ENCODE results near the gene MEGF9.

The MEGF9 gene

DNA sequence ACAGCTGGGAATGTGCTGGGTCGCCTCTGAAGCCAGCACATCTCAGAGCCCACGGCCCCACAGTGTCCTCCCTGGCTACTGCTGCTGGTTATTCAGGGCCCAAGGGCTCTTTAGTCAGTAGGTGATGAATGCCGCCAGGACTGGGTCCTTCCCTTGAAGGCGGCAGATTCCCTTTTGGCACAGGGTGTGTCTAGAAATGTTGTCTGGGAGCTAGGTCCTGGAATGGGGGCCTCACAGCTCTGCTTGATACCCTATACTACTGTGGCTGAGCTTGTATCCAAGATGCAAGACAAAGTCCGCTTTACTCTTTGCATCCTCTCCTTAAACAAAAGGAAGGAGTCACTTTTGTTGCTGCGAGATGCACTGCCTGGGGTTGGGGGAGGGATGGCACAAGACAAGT lies 33.1 kb downstream of the MEGF9 start:
- no peak overlapping the region for H3K4me3 ChIP-seq (ENCODE audit: low read length)
- no peaks in the 10 kb centered on the region; the same call in 1 of the 2 replicates for H3K4me1 ChIP-seq (ENCODE audit: insufficient read depth, low read length)
- H3K9ac ChIP-seq (ENCODE audit: low read depth, low read length), result no peak overlapping the region
- 93% methylated on average over 6 of the region's 6 CpGs for WGBS
- H3K36me3 ChIP-seq (ENCODE audit: insufficient read depth, low read length), result no peaks in the 10 kb centered on the region
- H3K9me3 ChIP-seq (ENCODE audit: insufficient read depth, low read depth, low read length), result no peaks in the 10 kb centered on the region
- no peak overlapping the region for H3K27ac ChIP-seq (ENCODE audit: low read depth, low read length)
- peaks cover 28% of the 10 kb centered on the region for H3K27me3 ChIP-seq (ENCODE audit: insufficient read depth, low read length)

DNA sequence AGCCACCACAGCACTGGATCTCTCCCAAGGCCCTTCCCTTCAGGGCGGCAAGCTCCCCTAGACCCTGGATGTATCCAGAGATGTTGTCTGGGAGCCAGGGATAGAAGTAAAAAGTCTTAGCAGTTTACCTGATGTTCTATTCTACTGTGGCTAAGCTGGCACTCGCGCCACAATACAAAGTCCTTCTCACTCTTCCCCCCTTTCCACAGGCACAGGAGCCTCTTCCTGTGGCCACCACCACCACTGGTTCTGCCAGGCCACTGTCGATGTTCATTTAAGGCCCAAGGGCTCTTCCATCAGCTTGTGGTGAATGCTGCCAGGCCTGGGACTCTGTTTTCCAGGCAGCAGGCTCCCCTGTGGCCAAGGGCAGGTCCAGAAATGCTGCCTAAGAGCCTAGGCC lies 33.7 kb downstream of the MEGF9 start:
- Histone ChIP-seq H3K4me3 (ENCODE audit: low read length) (no peak overlapping the region), H3K9ac (ENCODE audit: low read depth, low read length) (no peak overlapping the region), H3K9me3 (ENCODE audit: insufficient read depth, low read depth, low read length) (no peaks in the 10 kb centered on the region), H3K27me3 (ENCODE audit: insufficient read depth, low read length) (peaks cover 23% of the 10 kb centered on the region), H3K36me3 (ENCODE audit: insufficient read depth, low read length) (no peaks in the 10 kb centered on the region), H3K4me1 (ENCODE audit: insufficient read depth, low read length) (no peaks in the 10 kb centered on the region; the same call in 1 of the 2 replicates), H3K27ac (ENCODE audit: low read depth, low read length) (no peak overlapping the region)
- WGBS, result 95% methylated on average over 4 of the region's 4 CpGs

DNA sequence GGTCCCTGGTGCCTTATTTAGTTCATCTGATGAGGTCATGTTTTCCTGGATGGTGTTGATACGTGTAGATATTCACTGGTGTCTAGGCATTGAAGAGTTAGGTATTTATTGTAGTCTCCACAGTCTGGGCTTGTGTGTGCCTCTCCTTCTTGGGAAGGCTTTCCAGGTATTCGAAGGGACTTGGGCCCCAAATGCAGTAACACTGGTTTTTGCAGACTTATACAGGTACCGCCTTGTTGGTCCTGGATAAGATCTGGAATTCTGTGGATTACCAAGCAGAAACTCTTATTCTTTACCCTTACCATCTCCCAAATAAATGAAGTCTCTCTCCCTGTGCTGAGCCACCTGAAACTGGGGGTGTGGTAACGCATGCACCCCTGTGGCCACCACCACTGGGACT lies 34.1 kb downstream of the MEGF9 start:
- WGBS, result 97% methylated on average over 4 of the region's 4 CpGs
- Histone ChIP-seq H3K9me3 (ENCODE audit: insufficient read depth, low read depth, low read length) (no peaks in the 10 kb centered on the region), H3K4me3 (ENCODE audit: low read length) (no peak overlapping the region), H3K4me1 (ENCODE audit: insufficient read depth, low read length) (no peaks in the 10 kb centered on the region; the same call in 1 of the 2 replicates), H3K9ac (ENCODE audit: low read depth, low read length) (no peak overlapping the region), H3K27ac (ENCODE audit: low read depth, low read length) (no peak overlapping the region), H3K27me3 (ENCODE audit: insufficient read depth, low read length) (peaks cover 19% of the 10 kb centered on the region), H3K36me3 (ENCODE audit: insufficient read depth, low read length) (no peaks in the 10 kb centered on the region)

DNA sequence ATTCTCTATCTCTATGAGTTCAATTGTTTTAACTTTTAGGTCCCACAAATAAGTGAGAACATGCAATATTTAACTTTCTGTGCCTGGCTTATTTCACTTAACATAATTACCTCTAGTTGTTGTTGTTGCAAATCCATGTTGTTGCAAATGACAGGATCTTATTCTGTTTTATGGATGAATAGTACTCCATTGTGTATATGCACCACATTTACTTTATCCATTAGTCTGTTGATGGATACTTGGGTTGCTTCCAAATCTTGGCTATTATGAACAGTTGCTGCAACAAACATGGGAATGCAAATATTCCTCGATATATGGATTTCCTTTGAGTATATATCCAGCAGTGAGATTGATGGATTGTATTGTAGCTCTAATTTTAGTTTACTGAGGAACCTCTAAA lies 36.3 kb downstream of the MEGF9 start:
- Histone ChIP-seq H3K4me3 (ENCODE audit: low read length) (no peak overlapping the region), H3K9me3 (ENCODE audit: insufficient read depth, low read depth, low read length) (no peaks in the 10 kb centered on the region), H3K27ac (ENCODE audit: low read depth, low read length) (no peak overlapping the region), H3K4me1 (ENCODE audit: insufficient read depth, low read length) (no peaks in the 10 kb centered on the region), H3K36me3 (ENCODE audit: insufficient read depth, low read length) (no peaks in the 10 kb centered on the region), H3K27me3 (ENCODE audit: insufficient read depth, low read length) (peaks cover 2% of the 10 kb centered on the region; the same call in 1 of the 2 replicates), H3K9ac (ENCODE audit: low read depth, low read length) (no peak overlapping the region)
- 95% methylated on average over 1 of the region's 1 CpG for WGBS

GRCh38 chr9:120676767-120677402 lies 37.4 kb downstream of the MEGF9 start:
- no peaks in the 10 kb centered on the region for H3K4me1 ChIP-seq (ENCODE audit: insufficient read depth, low read length)
- no peak overlapping the region for H3K9ac ChIP-seq (ENCODE audit: low read depth, low read length)
- 92% methylated on average over 7 of the region's 12 CpGs for WGBS

DNA sequence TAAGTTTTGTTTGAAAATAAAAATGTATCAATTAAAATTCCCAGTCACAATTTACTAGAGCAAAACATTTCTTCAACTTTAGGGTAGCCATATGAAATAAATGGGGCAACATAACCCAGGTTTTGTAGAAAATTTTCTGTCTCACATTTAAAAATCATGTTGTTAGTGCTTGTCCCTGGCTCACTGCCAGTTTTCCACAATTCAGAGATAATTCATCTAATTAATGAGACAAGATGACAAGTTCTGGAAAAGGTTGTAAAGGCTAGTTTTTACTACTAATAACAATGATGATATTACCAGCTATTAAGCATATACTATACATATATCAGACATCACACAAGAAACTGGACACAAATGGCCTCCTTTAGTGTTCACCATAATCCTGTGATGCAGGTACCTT lies 45.9 kb downstream of the MEGF9 start:
- no peaks in the 10 kb centered on the region for H3K36me3 ChIP-seq (ENCODE audit: insufficient read depth, low read length)
- no peaks in the 10 kb centered on the region for H3K9me3 ChIP-seq (ENCODE audit: insufficient read depth, low read depth, low read length)
- H3K4me1 ChIP-seq (ENCODE audit: insufficient read depth, low read length), result no peaks in the 10 kb centered on the region
- no peak overlapping the region for H3K4me3 ChIP-seq (ENCODE audit: low read length)
- peaks cover 4% of the 10 kb centered on the region; the same call in 1 of the 2 replicates for H3K27me3 ChIP-seq (ENCODE audit: insufficient read depth, low read length)
- H3K27ac ChIP-seq (ENCODE audit: low read depth, low read length), result no peak overlapping the region
- no peak overlapping the region for H3K9ac ChIP-seq (ENCODE audit: low read depth, low read length)

More at GRCh38 chr9:120676767-120677402, 37.4 kb downstream of the MEGF9 start:
- Histone ChIP-seq H3K27ac (ENCODE audit: low read depth, low read length) (no peak overlapping the region), H3K9me3 (ENCODE audit: insufficient read depth, low read depth, low read length) (no peaks in the 10 kb centered on the region), H3K27me3 (ENCODE audit: insufficient read depth, low read length) (no peaks in the 10 kb centered on the region; the same call in 1 of the 2 replicates), H3K36me3 (ENCODE audit: insufficient read depth, low read length) (no peaks in the 10 kb centered on the region), H3K4me3 (ENCODE audit: low read length) (no peak overlapping the region)

- Histone ChIP-seq H3K27ac (ENCODE audit: low read depth, low read length) (no peak overlapping the region), H3K4me3 (ENCODE audit: low read length) (no peak overlapping the region), H3K9me3 (ENCODE audit: insufficient read depth, low read depth, low read length) (no peaks in the 10 kb centered on the region), H3K9ac (ENCODE audit: low read depth, low read length) (no peak overlapping the region), H3K36me3 (ENCODE audit: insufficient read depth, low read length) (no peaks in the 10 kb centered on the region), H3K27me3 (ENCODE audit: insufficient read depth, low read length) (peaks cover 4% of the 10 kb centered on the region; the same call in 1 of the 2 replicates), H3K4me1 (ENCODE audit: insufficient read depth, low read length) (no peaks in the 10 kb centered on the region)
Observed at GRCh38 chr9:120663950-120664349, 50.3 kb downstream of the MEGF9 start.

- no peaks in the 10 kb centered on the region for H3K4me1 ChIP-seq (ENCODE audit: insufficient read depth, low read length)
- WGBS, result 86% methylated on average over 3 of the region's 3 CpGs
- H3K9me3 ChIP-seq (ENCODE audit: insufficient read depth, low read depth, low read length), result no peaks in the 10 kb centered on the region
- H3K27me3 ChIP-seq (ENCODE audit: insufficient read depth, low read length), result no peaks in the 10 kb centered on the region; the same call in 1 of the 2 replicates
- H3K27ac ChIP-seq (ENCODE audit: low read depth, low read length), result no peak overlapping the region
- no peak overlapping the region for H3K9ac ChIP-seq (ENCODE audit: low read depth, low read length)
- H3K4me3 ChIP-seq (ENCODE audit: low read length), result no peak overlapping the region
- no peaks in the 10 kb centered on the region for H3K36me3 ChIP-seq (ENCODE audit: insufficient read depth, low read length)
Observed at GRCh38 chr9:120663380-120663779, 50.9 kb downstream of the MEGF9 start.

- H3K27ac ChIP-seq (ENCODE audit: low read depth, low read length), result no peak overlapping the region
- 93% methylated on average over 7 of the region's 8 CpGs for WGBS
- H3K36me3 ChIP-seq (ENCODE audit: insufficient read depth, low read length), result no peaks in the 10 kb centered on the region
- no peaks in the 10 kb centered on the region for H3K27me3 ChIP-seq (ENCODE audit: insufficient read depth, low read length)
- H3K9me3 ChIP-seq (ENCODE audit: insufficient read depth, low read depth, low read length), result no peaks in the 10 kb centered on the region
- no peaks in the 10 kb centered on the region for H3K4me1 ChIP-seq (ENCODE audit: insufficient read depth, low read length)
- H3K4me3 ChIP-seq (ENCODE audit: low read length), result no peak overlapping the region
- no peak overlapping the region for H3K9ac ChIP-seq (ENCODE audit: low read depth, low read length)
Observed at GRCh38 chr9:120662513-120662912, 51.8 kb downstream of the MEGF9 start.

DNA sequence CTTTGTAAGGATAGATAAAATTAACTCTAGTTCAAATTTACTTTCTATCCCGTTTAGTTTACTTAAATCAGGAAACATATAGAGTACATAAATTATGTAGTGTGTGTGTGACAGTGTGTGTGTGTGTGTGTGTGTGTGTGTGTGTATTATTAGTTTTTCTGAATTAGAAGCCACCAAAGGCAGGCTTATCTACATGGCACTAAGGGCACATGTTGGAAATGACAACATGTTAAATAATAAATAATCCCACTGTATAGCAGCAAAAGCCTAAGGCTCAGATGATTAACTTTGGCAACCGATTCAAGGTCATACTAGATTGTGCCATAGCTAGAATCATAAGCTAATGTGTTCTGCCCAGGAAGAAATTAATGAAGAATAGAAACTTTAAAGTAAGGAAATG lies 54.6 kb downstream of the MEGF9 start:
- no peaks in the 10 kb centered on the region for H3K9me3 ChIP-seq (ENCODE audit: insufficient read depth, low read depth, low read length)
- H3K4me3 ChIP-seq (ENCODE audit: low read length), result no peak overlapping the region
- 100% methylated on average over 1 of the region's 2 CpGs for WGBS
- H3K36me3 ChIP-seq (ENCODE audit: insufficient read depth, low read length), result no peaks in the 10 kb centered on the region
- H3K27ac ChIP-seq (ENCODE audit: low read depth, low read length), result no peak overlapping the region
- H3K27me3 ChIP-seq (ENCODE audit: insufficient read depth, low read length), result no peaks in the 10 kb centered on the region
- no peak overlapping the region for H3K9ac ChIP-seq (ENCODE audit: low read depth, low read length)
- no peaks in the 10 kb centered on the region for H3K4me1 ChIP-seq (ENCODE audit: insufficient read depth, low read length)

DNA sequence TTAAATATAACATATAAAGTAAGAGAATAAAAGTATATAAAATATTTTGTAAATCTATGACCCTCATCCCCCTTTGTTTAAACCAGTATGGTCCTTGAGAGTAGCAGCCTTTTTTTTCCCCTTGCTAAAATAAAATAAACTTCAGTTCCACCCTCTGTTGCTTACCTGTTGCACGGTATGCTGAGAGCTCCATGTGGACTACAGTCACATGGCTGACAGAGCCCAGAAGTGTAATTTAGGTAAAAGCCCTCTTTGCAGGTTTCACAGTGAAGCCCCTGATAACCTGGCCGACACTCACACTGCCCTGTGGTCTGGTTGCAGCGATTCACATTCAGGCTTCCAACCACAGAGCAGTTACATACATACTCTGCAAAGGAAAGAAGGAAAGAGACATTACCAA lies 55.1 kb downstream of the MEGF9 start:
- Histone ChIP-seq H3K4me1 (ENCODE audit: insufficient read depth, low read length) (no peaks in the 10 kb centered on the region), H3K4me3 (ENCODE audit: low read length) (no peak overlapping the region), H3K9me3 (ENCODE audit: insufficient read depth, low read depth, low read length) (no peaks in the 10 kb centered on the region), H3K27me3 (ENCODE audit: insufficient read depth, low read length) (no peaks in the 10 kb centered on the region), H3K36me3 (ENCODE audit: insufficient read depth, low read length) (no peaks in the 10 kb centered on the region), H3K9ac (ENCODE audit: low read depth, low read length) (no peak overlapping the region), H3K27ac (ENCODE audit: low read depth, low read length) (no peak overlapping the region)
- 85% methylated on average over 3 of the region's 3 CpGs for WGBS
